Large intestine (tissue), 1 donor: ENCODE measurements around the gene ZNF829. TPM values are rescaled to one million over a fixed set of nuclear protein-coding genes. Genes with fewer than 3 reads are reported as not detected.

ENCODE experiments used
- polyA plus RNA-seq: library from polyadenylated mRNA; unstranded; fragments of 120-200 nt; gene quantifications from one replicate; pipeline ENCODE4 v1.2.1, GENCODE V29; 2013

Gene ZNF829
- polyA plus RNA-seq, 1 donor: 2.6 TPM

Other genes starting within 250 kb of the ZNF829 start
- gene ZNF461, start 249.5 kb downstream of the ZNF829 start, polyA plus RNA-seq: 9.7 TPM
- 8.6 TPM for gene ZNF567, start 228.7 kb downstream of the ZNF829 start, polyA plus RNA-seq
- 2.1 TPM for gene ZNF850, start 143.5 kb downstream of the ZNF829 start, polyA plus RNA-seq
- 9.4 TPM for gene ZNF790, start 77.9 kb downstream of the ZNF829 start, polyA plus RNA-seq
- 11.0 TPM for gene ZNF345, start 65.4 kb downstream of the ZNF829 start, polyA plus RNA-seq
- 11.8 TPM for gene ZNF568, start within 50 bp of the ZNF829 start, polyA plus RNA-seq
- 10.3 TPM for gene ZNF420, start 162.1 kb upstream of the ZNF829 start, polyA plus RNA-seq